ENCODE measurements around the gene EMC6. TPM values are rescaled to one million over a fixed set of nuclear protein-coding genes. Genes with fewer than 3 reads are reported as not detected.

EMC6 gene
- 12.7 and 13.8 TPM in 2 replicates for total RNA-seq

GRCh38 chr17:3668279-3669084, at the start of gene EMC6, which contains the start of gene TAX1BP3:
Gene EMC6 (plus strand): TSS chr17:3668812. CDS start chr17:3669147, 335 bp downstream.
Gene TAX1BP3 (minus strand): TSS chr17:3668578. CDS start chr17:3668526, 52 bp downstream.
- Histone ChIP-seq H3K36me3 (ENCODE audit: insufficient read depth, low read length) (peaks cover 22% of the 10 kb centered on the region), H2AFZ (ENCODE audit: low read length) (peak within 1 kb of the TSS; percentile 91), H3K27ac (ENCODE audit: low read depth, low read length) (peak within 1 kb of the TSS; percentile 83), H3K27me3 (ENCODE audit: insufficient read depth, low read length) (no peaks in the 10 kb centered on the region), H3K4me1 (ENCODE audit: insufficient read depth, low read length) (peaks cover 25% of the 10 kb centered on the region), H3K79me2 (ENCODE audit: insufficient read depth, low read length) (peaks cover 60% of the 10 kb centered on the region), H3K4me3 (ENCODE audit: insufficient read depth, low read length) (peak within 1 kb of the TSS; percentile 99), H3K9me3 (ENCODE audit: low read depth, low read length) (no peaks in the 10 kb centered on the region), H4K20me1 (ENCODE audit: insufficient read depth, low read length) (peaks cover 41% of the 10 kb centered on the region), H3K4me2 (ENCODE audit: insufficient read depth, low read length) (peak within 1 kb of the TSS; percentile 100)
- peak; percentile 100 for DNase-seq (ENCODE audit: insufficient read length, low spot score, missing footprints)
- no peak for TF ChIP-seq CTCF (IDR thresholded peaks at IDR 0.05; ENCODE audit: extremely low read depth, low read depth, low read length)

GRCh38 chr17:3621146-3621720, 47.4 kb upstream of the EMC6 start:
- H2AFZ ChIP-seq (ENCODE audit: low read length) = no peak overlapping the region
- H3K27me3 ChIP-seq (ENCODE audit: insufficient read depth, low read length) = no peaks in the 10 kb centered on the region
- H3K27ac ChIP-seq (ENCODE audit: low read depth, low read length) = no peak overlapping the region
- no peak overlapping the region for H3K4me2 ChIP-seq (ENCODE audit: insufficient read depth, low read length)
- H3K9me3 ChIP-seq (ENCODE audit: low read depth, low read length) = no peaks in the 10 kb centered on the region
- no peak for TF ChIP-seq CTCF (IDR thresholded peaks at IDR 0.05; ENCODE audit: extremely low read depth, low read depth, low read length)
- H3K36me3 ChIP-seq (ENCODE audit: insufficient read depth, low read length) = peaks cover 39% of the 10 kb centered on the region
- DNase-seq (ENCODE audit: insufficient read length, low spot score, missing footprints) = no peak
- no peaks in the 10 kb centered on the region for H3K4me1 ChIP-seq (ENCODE audit: insufficient read depth, low read length)
- no peaks in the 10 kb centered on the region for H3K79me2 ChIP-seq (ENCODE audit: insufficient read depth, low read length)
- no peaks in the 10 kb centered on the region for H4K20me1 ChIP-seq (ENCODE audit: insufficient read depth, low read length)
- H3K4me3 ChIP-seq (ENCODE audit: insufficient read depth, low read length) = no peak overlapping the region

- no peak overlapping the region for H3K4me2 ChIP-seq (ENCODE audit: insufficient read depth, low read length)
- peak; percentile 68 for DNase-seq (ENCODE audit: insufficient read length, low spot score, missing footprints)
- TF ChIP-seq CTCF (IDR thresholded peaks at IDR 0.05; ENCODE audit: extremely low read depth, low read depth, low read length) = no peak
- no peaks in the 10 kb centered on the region for H3K4me1 ChIP-seq (ENCODE audit: insufficient read depth, low read length)
- no peaks in the 10 kb centered on the region for H3K9me3 ChIP-seq (ENCODE audit: low read depth, low read length)
- no peak overlapping the region for H3K27ac ChIP-seq (ENCODE audit: low read depth, low read length)
- no peaks in the 10 kb centered on the region for H4K20me1 ChIP-seq (ENCODE audit: insufficient read depth, low read length)
- no peak overlapping the region for H2AFZ ChIP-seq (ENCODE audit: low read length)
- H3K27me3 ChIP-seq (ENCODE audit: insufficient read depth, low read length) = no peaks in the 10 kb centered on the region
- H3K4me3 ChIP-seq (ENCODE audit: insufficient read depth, low read length) = no peak overlapping the region
- H3K36me3 ChIP-seq (ENCODE audit: insufficient read depth, low read length) = peaks cover 34% of the 10 kb centered on the region
- H3K79me2 ChIP-seq (ENCODE audit: insufficient read depth, low read length) = no peaks in the 10 kb centered on the region
Measured at GRCh38 chr17:3622977-3623594, 45.5 kb upstream of the EMC6 start.
